G401.6 (cell line): ENCODE data around the gene EGR1.
"Not testable (repeated sequence)": the region's sequence is repeated elsewhere in the genome, so short reads cannot be mapped to it uniquely, and the experiment has no call there.

Source experiments
- FAIRE-seq: peaks from 2 replicates; lab custom pipeline; 2012; peaks lifted over from hg19 to GRCh38; lab: Jason Lieb, UNC

EGR1 gene

DNA sequence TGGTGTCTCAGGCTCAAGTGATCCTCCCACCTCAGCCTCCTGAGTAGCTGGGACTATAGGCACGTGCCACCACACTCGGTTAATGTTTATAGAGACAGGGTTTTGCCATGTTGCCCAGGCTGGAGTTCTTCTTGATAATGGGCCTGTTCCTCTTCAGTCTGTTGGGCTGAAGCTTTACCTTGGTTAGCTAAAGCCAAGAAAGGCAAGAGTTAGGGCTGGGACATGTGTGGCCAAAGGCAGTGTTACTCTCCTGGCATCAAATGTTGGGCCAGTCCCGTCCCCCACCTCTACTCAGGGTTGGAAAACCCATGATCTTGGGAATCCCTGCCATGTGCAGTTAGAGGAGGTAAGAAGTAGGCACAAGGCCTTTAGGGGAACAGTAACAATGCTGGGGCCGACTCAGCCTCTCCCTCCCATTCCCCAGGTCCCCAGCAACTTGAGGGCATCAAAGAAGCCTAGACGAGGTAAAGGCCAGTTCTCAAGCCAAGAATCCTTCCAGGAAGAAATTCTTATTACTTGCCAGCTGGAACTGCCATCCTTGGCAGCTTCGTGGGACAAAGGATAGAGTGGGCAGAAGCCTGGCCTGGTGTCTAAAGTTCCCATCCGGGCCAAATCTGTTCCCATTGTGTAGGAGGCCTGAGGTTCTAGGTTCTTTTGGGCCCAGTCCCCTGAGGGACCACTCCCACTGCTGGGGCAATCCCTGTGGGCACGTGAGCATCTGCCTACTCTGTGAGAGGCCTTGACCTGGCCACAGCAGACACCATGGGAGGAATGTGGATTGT lies 4.5 kb downstream of the EGR1 start:
- no peak for FAIRE-seq

- no peak for FAIRE-seq
Measured at GRCh38 chr5:138470322-138471051, 5.2 kb downstream of the EGR1 start.

DNA sequence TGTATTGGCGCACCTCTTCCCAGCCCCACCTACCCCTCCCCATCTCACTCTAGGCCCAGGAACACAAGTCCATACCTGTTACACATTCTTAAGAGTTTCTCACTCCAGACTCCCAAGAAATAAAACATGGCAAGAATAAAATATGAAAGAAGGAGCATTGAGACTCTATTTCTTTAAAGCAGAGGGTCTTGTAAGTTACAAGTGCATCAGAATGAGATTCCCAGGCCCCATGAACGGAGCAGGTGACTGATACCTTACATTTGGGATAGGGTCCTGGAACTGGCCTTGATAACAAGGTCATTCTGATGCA lies 5.7 kb downstream of the EGR1 start:
- no peak for FAIRE-seq

GRCh38 chr5:138472353-138472752 lies 7.1 kb downstream of the EGR1 start:
- FAIRE-seq = no peak

- FAIRE-seq = not testable (repeated sequence)
Measured at GRCh38 chr5:138473151-138473550, 7.9 kb downstream of the EGR1 start.

DNA sequence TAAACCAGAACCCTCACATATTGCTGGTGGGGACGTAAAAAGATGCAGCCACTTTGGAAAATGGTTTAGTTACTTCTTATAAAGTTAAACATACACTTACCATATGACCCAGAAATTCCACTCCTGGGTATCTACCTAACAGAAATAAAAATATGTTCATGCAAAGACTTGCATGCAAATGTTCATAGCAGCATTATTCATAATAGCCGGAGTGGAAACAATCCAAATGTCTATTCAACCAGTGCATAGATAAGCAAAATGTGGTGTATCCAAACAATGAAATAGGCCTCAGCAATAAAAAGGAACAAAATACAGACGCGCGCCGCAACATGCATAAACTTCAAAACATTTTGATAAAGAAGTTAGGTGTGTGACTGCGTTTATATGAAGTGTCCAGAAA lies 11.6 kb downstream of the EGR1 start:
- FAIRE-seq = no peak

- no peak for FAIRE-seq
Measured at GRCh38 chr5:138482638-138483037, 17.4 kb downstream of the EGR1 start.

GRCh38 chr5:138488481-138488945 lies 23.2 kb downstream of the EGR1 start:
- FAIRE-seq = no peak

DNA sequence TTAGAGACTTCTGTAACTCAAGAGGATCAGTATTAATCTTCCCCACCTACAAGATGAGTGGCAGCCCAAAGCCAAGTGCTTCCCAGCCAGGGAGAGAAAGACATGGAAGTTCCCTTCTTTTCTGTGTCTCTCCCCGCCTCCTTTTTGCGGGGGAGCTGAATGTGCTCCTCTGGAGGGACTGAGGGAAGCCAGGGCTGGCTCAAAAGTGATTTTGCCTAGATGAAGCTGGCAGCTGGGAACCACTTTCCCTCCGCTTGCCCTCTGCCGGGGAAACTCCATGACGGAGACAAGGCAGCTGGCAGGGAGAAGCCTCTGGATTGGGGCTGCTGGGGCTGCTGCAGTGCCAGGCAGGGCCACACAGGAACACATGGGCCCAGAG lies 24.4 kb downstream of the EGR1 start:
- no peak for FAIRE-seq

DNA sequence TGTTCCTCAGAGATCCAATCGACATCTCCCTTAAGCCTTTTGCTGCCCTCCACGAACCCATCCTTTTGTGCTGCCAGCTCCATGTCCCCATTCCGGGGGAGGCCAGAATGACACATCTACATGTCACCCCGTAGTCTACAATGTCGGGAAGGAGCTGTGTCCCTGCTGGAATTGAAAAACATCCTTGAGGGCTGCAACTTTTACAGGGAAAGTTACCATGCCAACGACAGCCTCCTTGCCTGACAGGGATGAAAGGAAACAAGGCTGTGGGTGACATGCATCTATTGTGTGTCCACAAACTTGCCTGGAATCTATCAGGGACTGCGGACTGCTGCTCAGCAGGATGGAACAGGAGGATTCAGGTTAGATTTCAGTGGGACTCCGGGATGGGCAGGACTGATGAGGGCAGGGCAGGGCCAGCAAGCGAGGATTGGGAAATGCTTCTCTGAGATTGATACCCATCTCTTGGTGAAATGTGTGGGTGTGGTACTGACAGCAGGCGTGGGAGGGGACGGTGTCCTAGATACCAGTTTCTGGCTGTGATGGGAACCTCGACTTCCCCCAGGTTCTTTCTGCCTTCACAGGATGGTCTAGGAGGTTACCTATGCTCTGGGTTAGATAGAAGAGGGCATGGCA lies 25.5 kb downstream of the EGR1 start:
- no peak for FAIRE-seq

- FAIRE-seq = no peak
Measured at GRCh38 chr5:138491284-138491648, 26.0 kb downstream of the EGR1 start.

- FAIRE-seq = no peak
Measured at GRCh38 chr5:138491669-138492559, 26.6 kb downstream of the EGR1 start.

- FAIRE-seq = no peak
Measured at GRCh38 chr5:138492560-138493045, 27.3 kb downstream of the EGR1 start.

- FAIRE-seq = no peak
Measured at GRCh38 chr5:138495351-138495750, 30.1 kb downstream of the EGR1 start.

- FAIRE-seq = no peak
Measured at GRCh38 chr5:138498376-138498775, 33.1 kb downstream of the EGR1 start.

GRCh38 chr5:138502121-138502520 lies 36.8 kb downstream of the EGR1 start:
- no peak for FAIRE-seq

DNA sequence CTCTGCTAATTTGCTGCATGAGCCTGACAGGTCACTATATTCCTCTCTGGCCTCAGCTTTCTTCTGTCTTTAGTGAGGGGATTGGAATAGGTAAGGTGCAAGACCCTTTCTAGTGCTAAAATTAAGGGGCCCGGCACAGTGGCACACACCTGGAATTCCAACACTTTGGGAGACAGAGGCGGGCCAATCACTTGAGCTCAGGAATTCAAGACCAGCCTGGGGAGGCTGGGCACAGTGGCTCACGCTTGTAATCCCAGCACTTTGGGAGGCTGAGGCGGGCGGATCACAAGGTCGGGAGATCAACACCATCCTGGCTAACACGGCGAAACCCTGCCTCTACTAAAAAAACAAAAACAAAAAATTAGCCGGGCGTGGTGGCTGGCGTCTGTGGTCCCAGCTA lies 37.2 kb downstream of the EGR1 start:
- no peak for FAIRE-seq

DNA sequence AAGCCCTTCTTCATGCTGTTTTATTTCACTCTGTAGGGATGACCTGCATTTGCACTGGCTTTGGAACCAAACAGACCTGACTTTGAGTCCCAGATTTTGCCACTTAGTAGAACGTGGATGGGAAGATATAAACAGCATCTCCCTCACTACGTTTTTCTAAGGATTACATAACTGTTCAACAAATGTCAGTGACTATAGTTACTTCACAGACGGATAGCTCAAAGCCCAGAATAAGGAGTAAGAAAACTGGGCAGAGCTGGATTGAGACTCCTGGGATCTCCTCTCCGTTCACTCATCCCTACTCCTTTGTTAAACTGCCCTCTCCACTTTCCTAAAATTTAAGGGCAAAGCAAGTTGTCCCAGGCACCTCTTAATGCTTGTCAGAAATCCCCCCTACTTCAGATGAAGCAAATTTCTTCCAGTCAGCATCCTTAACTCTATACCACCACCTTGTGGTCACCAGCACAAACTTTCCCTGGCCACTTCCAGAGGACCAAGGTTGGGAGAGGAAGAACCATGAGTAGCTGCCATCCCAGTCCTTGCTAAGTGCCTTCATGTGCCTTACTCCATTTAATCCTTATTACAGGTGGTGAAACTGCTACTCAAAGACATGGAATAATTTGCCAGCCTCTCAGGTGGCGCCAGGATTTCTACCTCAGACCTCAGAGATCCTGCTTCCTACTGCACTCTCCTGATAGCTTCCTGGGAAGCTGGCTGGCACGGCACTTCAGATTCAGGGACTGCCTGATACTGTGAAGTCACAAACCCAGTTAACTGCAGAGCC lies 38.4 kb downstream of the EGR1 start:
- FAIRE-seq = peak; percentile 92

DNA sequence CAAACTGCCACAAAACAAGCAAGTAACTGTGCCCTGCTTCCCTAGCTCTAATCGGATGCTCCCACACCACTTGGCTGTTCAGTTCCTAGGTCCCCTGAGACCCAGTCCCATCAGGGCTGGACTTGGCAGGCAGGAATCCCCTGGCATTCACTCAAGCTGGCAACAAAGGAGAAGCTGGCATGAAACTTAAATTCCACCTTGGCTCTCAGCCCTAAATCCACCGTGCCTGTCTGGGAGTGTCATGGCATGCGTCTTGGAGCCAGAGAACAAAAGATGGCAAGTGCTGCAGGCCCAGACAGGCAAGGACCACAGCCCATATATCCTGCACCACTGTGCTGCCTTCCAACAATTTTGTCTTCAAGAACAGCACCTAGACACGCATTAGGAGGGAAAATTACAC lies 39.5 kb downstream of the EGR1 start:
- FAIRE-seq = no peak

DNA sequence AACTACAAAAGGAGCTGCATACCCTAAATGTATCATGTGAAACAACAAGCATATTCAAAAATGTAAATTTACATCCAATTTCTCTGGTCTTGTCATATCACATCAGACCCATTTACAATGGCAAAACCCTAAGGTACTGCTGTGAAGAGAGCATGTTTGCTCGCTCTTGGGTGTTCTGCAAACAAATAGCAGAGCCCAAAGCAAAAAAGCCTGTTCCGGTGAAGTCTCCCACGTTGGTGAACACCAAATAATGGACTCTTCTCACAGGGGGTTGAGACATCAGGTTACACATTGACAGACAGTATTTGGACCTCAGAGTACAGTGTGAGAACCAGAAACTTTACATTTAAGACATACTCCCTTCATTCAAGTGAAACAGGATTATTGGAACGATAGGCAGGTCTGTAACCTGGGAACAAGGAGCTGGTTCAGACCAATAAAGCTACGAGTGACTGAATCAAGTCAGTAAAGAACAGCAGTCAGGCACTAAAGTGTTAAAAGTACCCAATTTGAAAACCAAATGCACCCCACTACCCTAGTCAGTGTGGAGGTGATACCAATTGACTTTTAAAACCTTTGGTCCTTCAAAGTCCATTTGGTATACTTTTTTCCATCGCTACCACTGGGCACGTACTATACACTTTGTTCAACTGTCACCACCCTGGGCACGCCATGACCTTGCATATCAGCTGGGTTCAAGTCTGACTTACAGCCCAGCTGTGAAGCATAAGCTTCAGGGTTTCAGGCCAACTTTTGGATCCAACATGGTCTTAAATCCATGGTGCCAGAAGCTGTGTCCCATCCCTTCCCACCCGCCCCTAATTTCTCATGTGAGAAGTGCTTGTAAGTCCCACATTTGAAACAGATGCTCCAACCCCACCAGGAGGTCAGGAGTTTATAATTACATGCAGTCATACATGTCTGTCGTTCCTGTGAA lies 41.4 kb downstream of the EGR1 start:
- FAIRE-seq = no peak
